DMS153 treated with DMSO at 0.1 percent for 48 hours (cell line): ENCODE results near the gene NFRKB.

ENCODE experiments used
- DNase-seq: peaks from one replicate; lab custom pipeline; 2025; ENCODE audit not compliant: unreplicated experiment; lab: John Stamatoyannopoulos, UW

NFRKB gene

DNA sequence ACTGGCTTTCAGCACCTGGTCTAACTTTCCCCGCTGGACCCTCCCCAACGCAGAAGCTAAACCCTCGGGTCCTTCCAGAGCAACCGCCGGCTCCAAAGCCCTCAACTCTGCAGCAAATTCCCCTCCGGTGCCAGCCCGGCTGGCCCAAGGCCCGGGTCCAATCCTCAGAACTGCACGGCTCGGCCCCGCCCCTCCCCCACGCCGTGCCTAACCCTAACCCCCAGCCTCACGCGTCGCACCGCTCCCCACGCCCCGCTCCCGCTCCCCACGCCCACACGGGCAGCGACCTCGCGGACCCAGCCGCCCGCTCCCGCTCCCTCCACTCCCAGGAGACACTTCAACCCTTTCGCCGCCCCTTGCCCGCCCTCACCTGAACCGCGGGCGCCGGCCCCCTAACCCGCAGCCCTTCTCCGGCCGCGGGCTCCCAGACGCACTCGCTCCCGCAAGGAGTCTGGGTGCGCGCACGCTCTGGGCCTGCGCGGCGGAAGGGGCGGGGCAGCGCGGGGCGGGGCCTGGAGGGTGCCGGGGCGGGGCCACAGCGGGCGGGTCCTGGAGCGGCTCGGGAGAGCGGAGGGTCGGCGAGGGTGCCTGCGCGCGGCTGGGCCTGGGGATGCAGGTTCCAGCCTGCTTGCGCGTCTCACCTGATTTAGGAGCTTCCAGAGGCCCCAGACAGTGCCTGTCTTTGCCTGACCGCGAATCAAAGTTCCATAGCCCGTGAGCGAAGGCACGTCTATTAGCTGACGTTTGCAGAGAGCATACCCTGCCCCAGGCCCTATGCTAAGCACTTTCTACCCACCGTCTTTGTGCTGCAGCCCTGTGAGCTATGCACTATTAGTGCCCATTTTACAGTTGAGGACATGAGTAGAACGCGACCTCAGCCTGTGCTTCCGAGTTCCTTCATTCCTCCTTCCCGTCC is at the start of gene NFRKB:
TSS of gene NFRKB (minus strand) at position 453 of the 916 bp plus-strand sequence. CDS start 2,729 bp downstream, outside the sequence.
- peak; percentile 70 for DNase-seq

DNA sequence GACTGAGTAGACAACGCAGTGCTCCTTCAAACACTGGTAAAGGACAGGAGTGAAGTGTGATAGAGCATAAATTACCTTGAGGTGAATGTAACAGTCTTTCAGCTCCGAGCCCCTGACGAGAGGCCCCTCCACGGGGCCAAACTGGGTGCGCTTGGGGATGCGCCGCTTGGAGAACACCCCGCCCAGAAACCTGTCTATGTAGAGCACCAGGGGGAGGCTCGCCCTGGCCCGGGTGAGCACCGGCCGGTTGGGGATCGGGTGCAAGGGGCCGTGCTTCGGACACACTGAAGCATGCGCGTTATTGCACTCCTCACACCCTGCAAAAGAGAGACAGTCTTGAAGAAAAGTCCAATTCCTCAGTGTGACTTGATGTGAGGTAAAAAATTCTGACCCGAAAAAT is 49.3 kb upstream of the NFRKB start:
- no peak for DNase-seq

GRCh38 chr11:129943036-129943435 is 47.7 kb upstream of the NFRKB start:
- no peak for DNase-seq

DNA sequence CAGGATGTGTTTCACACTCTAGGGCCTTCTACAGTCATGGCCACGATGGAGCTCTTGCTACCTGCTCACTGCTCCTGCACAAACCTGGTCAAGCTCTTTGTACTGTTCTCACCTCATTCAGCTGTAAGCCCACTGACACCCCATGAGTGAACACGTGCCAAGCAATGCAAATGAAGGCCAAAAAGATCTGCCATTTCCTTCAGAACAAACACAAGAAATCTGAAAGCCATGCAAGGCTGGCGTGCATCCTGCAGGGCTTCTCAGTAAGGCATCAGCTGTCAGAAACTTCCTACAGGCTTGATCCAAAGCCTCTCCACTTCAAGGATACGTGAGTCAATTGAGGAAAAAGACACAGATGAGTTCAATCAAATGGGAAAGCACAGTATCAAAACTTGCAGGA is 44.1 kb upstream of the NFRKB start:
- no peak for DNase-seq

GRCh38 chr11:129938764-129939163 is 43.4 kb upstream of the NFRKB start:
- no peak for DNase-seq

GRCh38 chr11:129937592-129938238 is 42.3 kb upstream of the NFRKB start:
- no peak for DNase-seq

DNA sequence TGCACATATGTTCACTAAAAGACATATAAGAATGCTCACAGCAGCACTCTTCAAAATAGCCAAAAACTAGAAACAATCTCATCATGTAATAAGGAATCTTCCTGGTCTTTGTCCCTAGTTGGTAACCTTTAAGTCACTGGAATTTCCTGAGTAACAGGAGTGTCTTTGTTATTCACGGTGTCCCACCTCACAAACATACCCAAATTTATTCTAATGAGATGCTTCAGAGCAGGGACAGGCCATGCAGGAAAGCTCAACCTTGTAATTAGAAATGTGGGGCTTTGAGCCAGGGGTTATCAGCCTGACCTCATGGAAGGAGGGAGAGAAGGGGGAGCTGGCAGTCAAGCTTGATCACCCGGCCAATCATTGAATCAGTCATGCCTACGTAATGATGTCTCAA is 40.3 kb upstream of the NFRKB start:
- DNase-seq = no peak

- DNase-seq = no peak
Measured at GRCh38 chr11:129933891-129934290, 38.5 kb upstream of the NFRKB start.

- no peak for DNase-seq
Measured at GRCh38 chr11:129933262-129933661, 37.9 kb upstream of the NFRKB start.

GRCh38 chr11:129932381-129933067 is 37.1 kb upstream of the NFRKB start:
- DNase-seq = no peak

- DNase-seq = no peak
Measured at GRCh38 chr11:129930743-129931142, 35.4 kb upstream of the NFRKB start.

GRCh38 chr11:129930296-129930695 is 34.9 kb upstream of the NFRKB start:
- no peak for DNase-seq

- DNase-seq = no peak
Measured at GRCh38 chr11:129929721-129930120, 34.3 kb upstream of the NFRKB start.

GRCh38 chr11:129928923-129929692 is 33.7 kb upstream of the NFRKB start:
- no peak for DNase-seq

DNA sequence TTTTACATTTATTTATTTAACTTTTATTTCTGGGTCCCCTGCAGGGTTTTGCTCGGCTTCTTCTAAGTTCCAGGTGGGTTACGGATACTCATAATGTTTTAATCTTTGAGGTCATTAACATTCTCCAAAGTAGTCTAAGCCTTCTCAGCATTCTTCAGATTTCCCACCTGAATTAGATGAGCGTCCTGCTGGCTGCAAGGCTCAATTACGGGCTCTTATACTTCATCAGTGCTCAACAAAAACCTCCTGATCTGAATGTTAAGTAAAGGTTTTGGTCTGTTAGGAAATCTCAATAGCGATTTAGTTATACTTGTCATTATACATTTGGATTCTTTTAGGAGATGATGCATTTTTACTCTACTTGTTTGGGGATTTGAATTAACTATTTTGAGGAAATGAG is 27.3 kb upstream of the NFRKB start:
- DNase-seq = no peak

DNA sequence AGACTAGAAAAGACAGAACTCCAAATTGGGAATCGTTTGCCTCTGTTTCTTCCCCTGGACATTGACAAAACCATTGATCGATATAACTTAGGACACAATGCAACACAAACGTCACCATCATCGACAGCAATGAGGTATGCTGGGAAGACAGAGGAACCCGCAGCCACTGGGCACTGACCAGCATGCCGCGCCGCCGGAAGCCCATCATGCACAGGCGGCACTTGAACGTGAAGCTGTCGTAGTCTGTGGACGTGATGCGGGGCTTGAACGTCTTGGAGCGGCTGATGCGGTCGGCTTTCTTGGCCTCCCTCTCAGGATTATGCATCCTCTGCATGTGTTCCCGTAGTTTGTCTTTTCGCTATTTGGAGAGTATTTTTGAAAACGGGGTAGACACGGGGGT is 23.0 kb upstream of the NFRKB start:
- DNase-seq = no peak

- DNase-seq = no peak
Measured at GRCh38 chr11:129917231-129917630, 21.9 kb upstream of the NFRKB start.

GRCh38 chr11:129911298-129911697 is 15.9 kb upstream of the NFRKB start:
- DNase-seq = no peak

- no peak for DNase-seq
Measured at GRCh38 chr11:129910360-129910759, 15.0 kb upstream of the NFRKB start.

DNA sequence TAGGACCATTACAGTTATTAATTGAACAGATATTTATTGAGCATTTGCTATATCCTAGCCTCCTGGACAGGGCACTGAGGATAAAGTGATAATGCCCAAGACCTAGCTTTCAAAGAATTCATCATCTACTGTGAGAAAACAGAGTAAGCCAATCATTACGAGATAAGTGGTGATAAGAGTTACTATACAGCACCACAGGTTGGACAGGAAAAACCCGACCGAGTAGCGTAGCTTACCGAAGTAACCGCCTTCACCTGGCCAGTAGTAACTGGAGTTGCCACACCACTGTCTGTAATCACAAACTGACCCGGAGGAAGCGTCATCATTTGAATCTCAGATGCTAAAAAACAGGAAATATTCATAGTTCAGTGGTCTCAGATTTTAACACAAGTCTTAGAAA is 10.0 kb upstream of the NFRKB start:
- no peak for DNase-seq

- peak; percentile 14 for DNase-seq
Measured at GRCh38 chr11:129896062-129896461, 684 bp upstream of the NFRKB start.
